SK-N-SH treated with all-trans-retinoic acid at 6 μM for 48 hours (cell line): ENCODE results near the gene SYT8.

Source experiments
- ATAC-seq: fragments of 200-7000 bp; cut with Tn5 transposase; 3 replicates; pipeline ENCODE4 v1.9.1; 2020; ENCODE audit warnings: mild to moderate bottlenecking, moderate library complexity
- ARNTL ChIP-seq: fragments of 450-650 bp; formaldehyde crosslinking; IDR thresholded peaks from 2 replicates; pipeline ENCODE4 v1.5.0; 2020; ENCODE audit warnings: low read depth, mild to moderate bottlenecking, moderate library complexity, borderline replicate concordance
- BACH2 ChIP-seq: fragments of 250-450 bp; sonication (Bioruptor Pico); IDR thresholded peaks from 2 replicates; pipeline ENCODE4 v1.9.0; 2021; ENCODE audit warnings: mild to moderate bottlenecking, borderline replicate concordance
- CREB5 ChIP-seq: fragments of 250-450 bp; sonication (Bioruptor Pico); IDR thresholded peaks from 2 replicates; pipeline ENCODE4 v1.5.1; 2020; ENCODE audit warnings: low read depth, mild to moderate bottlenecking, moderate library complexity
- CSDC2 ChIP-seq: fragments of 250-450 bp; sonication (Bioruptor Pico); IDR thresholded peaks from 2 replicates; pipeline ENCODE4 v1.5.0; 2020; ENCODE audit warnings: mild to moderate bottlenecking, moderate library complexity
- CSRNP3 ChIP-seq: fragments of 250-450 bp; sonication (Bioruptor Pico); IDR thresholded peaks from 2 replicates; pipeline ENCODE4 v1.5.1; 2021; ENCODE audit warnings: mild to moderate bottlenecking, moderate library complexity
- ESRRG ChIP-seq: fragments of 250-450 bp; sonication (Bioruptor Pico); IDR thresholded peaks from 2 replicates; pipeline ENCODE4 v1.6.1; 2021; ENCODE audit warnings: mild to moderate bottlenecking
- GLIS3 ChIP-seq: fragments of 250-450 bp; sonication (Bioruptor Pico); IDR thresholded peaks from 2 replicates; pipeline ENCODE4 v1.5.0; 2020; ENCODE audit warnings: mild to moderate bottlenecking, moderate library complexity
- ISL1 ChIP-seq: fragments of 250-450 bp; sonication (Bioruptor Pico); IDR thresholded peaks from 2 replicates; pipeline ENCODE4 v2.1.2; 2022; ENCODE audit warnings: mild to moderate bottlenecking, moderate library complexity
- OSR1 ChIP-seq: fragments of 250-450 bp; sonication (Bioruptor Pico); IDR thresholded peaks from 2 replicates; pipeline ENCODE4 v1.8.0; 2022; ENCODE audit warnings: moderate library complexity, mild to moderate bottlenecking, inconsistent platforms
- PATZ1 ChIP-seq: fragments of 250-450 bp; sonication (Bioruptor Pico); IDR thresholded peaks from 2 replicates; pipeline ENCODE4 v1.8.0; 2020; ENCODE audit warnings: mild to moderate bottlenecking, moderate library complexity, borderline replicate concordance
- POU6F1 ChIP-seq: fragments of 250-450 bp; sonication (Bioruptor Pico); IDR thresholded peaks from 2 replicates; pipeline ENCODE4 v1.8.0; 2021; ENCODE audit warnings: low read depth, mild to moderate bottlenecking, moderate library complexity, borderline replicate concordance
- SNAI2 ChIP-seq: fragments of 250-450 bp; sonication (Bioruptor Pico); IDR thresholded peaks from 2 replicates; pipeline ENCODE4 v1.5.0; 2020; ENCODE audit warnings: mild to moderate bottlenecking, moderate library complexity
- TCF4 ChIP-seq: fragments of 250-450 bp; sonication (Bioruptor Pico); IDR thresholded peaks from 2 replicates; pipeline ENCODE4 v1.8.0; 2021; ENCODE audit warnings: mild to moderate bottlenecking, moderate library complexity, borderline replicate concordance
- TOX ChIP-seq: fragments of 250-450 bp; sonication (Bioruptor Pico); IDR thresholded peaks from 2 replicates; pipeline ENCODE4 v1.8.0; 2021; ENCODE audit warnings: mild to moderate bottlenecking, moderate library complexity, borderline replicate concordance
- TSHZ2 ChIP-seq: fragments of 250-450 bp; sonication (Bioruptor Pico); IDR thresholded peaks from 2 replicates; pipeline ENCODE4 v1.5.0; 2020; ENCODE audit warnings: mild to moderate bottlenecking, moderate library complexity
- ZC3H10 ChIP-seq: fragments of 250-450 bp; sonication (Bioruptor Pico); IDR thresholded peaks from 2 replicates; pipeline ENCODE4 v1.5.1; 2021; ENCODE audit warnings: mild to moderate bottlenecking, moderate library complexity
- ZFP3 ChIP-seq: fragments of 250-450 bp; sonication (Bioruptor Pico); IDR thresholded peaks from 2 replicates; pipeline ENCODE4 v1.5.0; 2020; ENCODE audit warnings: mild to moderate bottlenecking, moderate library complexity
- ZFP30 ChIP-seq: fragments of 450-650 bp; formaldehyde crosslinking; IDR thresholded peaks from 2 replicates; pipeline ENCODE4 v1.5.0; 2022; ENCODE audit warnings: mild to moderate bottlenecking, moderate library complexity
- ZNF565 ChIP-seq: fragments of 450-650 bp; formaldehyde crosslinking; conservative IDR thresholded peaks from 2 replicates; pipeline ENCODE4 v1.5.0; 2020; ENCODE audit warnings: low read depth, mild to moderate bottlenecking, moderate library complexity
- ZNF70 ChIP-seq: fragments of 450-650 bp; formaldehyde crosslinking; IDR thresholded peaks from 2 replicates; pipeline ENCODE4 v1.5.0; 2020; ENCODE audit warnings: mild to moderate bottlenecking, moderate library complexity
- ZNF8 ChIP-seq: fragments of 450-650 bp; formaldehyde crosslinking; IDR thresholded peaks from 2 replicates; pipeline ENCODE4 v1.5.0; 2020; ENCODE audit warnings: mild to moderate bottlenecking, moderate library complexity

SYT8 gene

GRCh38 chr11:1866776-1867175 is 32.0 kb downstream of the SYT8 start:
- no peak for ATAC-seq
- TF ChIP-seq ZNF565 (CRISPR knock-in tag), result no peak
- TF ChIP-seq TCF4, result no peak
- TF ChIP-seq SNAI2, result no peak
- TF ChIP-seq GLIS3 (CRISPR knock-in tag), result no peak
- TF ChIP-seq TSHZ2 (CRISPR knock-in tag), result no peak
- no peak for TF ChIP-seq TOX (CRISPR knock-in tag)
- TF ChIP-seq ARNTL (CRISPR knock-in tag), result no peak
- TF ChIP-seq ZFP3 (CRISPR knock-in tag), result no peak
- TF ChIP-seq, all 23 proteins: peak for 0

- no peak for TF ChIP-seq TOX (CRISPR knock-in tag)
- TF ChIP-seq CSDC2 (CRISPR knock-in tag), result no peak
- TF ChIP-seq SNAI2, result no peak
- no peak for TF ChIP-seq ZFP3 (CRISPR knock-in tag)
- no peak for TF ChIP-seq ARNTL (CRISPR knock-in tag)
- no peak for TF ChIP-seq POU6F1
- TF ChIP-seq PATZ1, result no peak
- TF ChIP-seq ZFP30, result no peak
- TF ChIP-seq ISL1 (CRISPR knock-in tag), result no peak
- no peak for TF ChIP-seq ESRRG (CRISPR knock-in tag)
- TF ChIP-seq TCF4, result no peak
- no peak for TF ChIP-seq ZNF565 (CRISPR knock-in tag)
Measured at GRCh38 chr11:1867381-1867780, 32.6 kb downstream of the SYT8 start.

GRCh38 chr11:1868056-1868635 is 33.4 kb downstream of the SYT8 start:
- no peak for TF ChIP-seq CREB5 (CRISPR knock-in tag)
- no peak for TF ChIP-seq GLIS3 (CRISPR knock-in tag)
- TF ChIP-seq ARNTL (CRISPR knock-in tag), result no peak
- TF ChIP-seq OSR1 (CRISPR knock-in tag), result no peak
- no peak for TF ChIP-seq SNAI2
- TF ChIP-seq TCF4, result no peak
- TF ChIP-seq POU6F1, result no peak
- no peak for TF ChIP-seq ZNF8 (CRISPR knock-in tag)
- TF ChIP-seq BACH2 (CRISPR knock-in tag), result no peak
- TF ChIP-seq TOX (CRISPR knock-in tag), result no peak
- no peak for TF ChIP-seq CSDC2 (CRISPR knock-in tag)
- no peak for TF ChIP-seq ZFP30
- no peak for TF ChIP-seq ZNF70 (CRISPR knock-in tag)
- no peak for TF ChIP-seq ZFP3 (CRISPR knock-in tag)
- no peak for TF ChIP-seq ZC3H10 (CRISPR knock-in tag)
- no peak for TF ChIP-seq ESRRG (CRISPR knock-in tag)
- no peak for TF ChIP-seq PATZ1
- no peak for TF ChIP-seq ISL1 (CRISPR knock-in tag)
- TF ChIP-seq CSRNP3 (CRISPR knock-in tag), result no peak

More at GRCh38 chr11:1867381-1867780, 32.6 kb downstream of the SYT8 start:
- no peak for ATAC-seq

More at GRCh38 chr11:1868056-1868635, 33.4 kb downstream of the SYT8 start:
- ATAC-seq, result no peak
